Activated CD8-positive, alpha-beta memory T cell treated with anti-CD3 and anti-CD28 coated beads for 24 hours (primary cell): ENCODE measurements around the gene DCUN1D2.
"Not testable (repeated sequence)": the region's sequence is repeated elsewhere in the genome, so short reads cannot be mapped to it uniquely, and the experiment has no call there.

Experiments
- DNase-seq: peaks from one replicate; pipeline ENCODE4 v3.0.0-alpha.2; 2020

The DCUN1D2 gene

GRCh38 chr13:113489171-113489548, 1.4 kb downstream of the DCUN1D2 start:
- no peak for DNase-seq

GRCh38 chr13:113488283-113488682, 2.2 kb downstream of the DCUN1D2 start:
- no peak for DNase-seq

GRCh38 chr13:113486698-113487097, 3.8 kb downstream of the DCUN1D2 start:
- no peak for DNase-seq

- no peak for DNase-seq
Measured at GRCh38 chr13:113485545-113485944, 5.0 kb downstream of the DCUN1D2 start.

- DNase-seq = no peak
Measured at GRCh38 chr13:113483504-113484293, 6.8 kb downstream of the DCUN1D2 start.

- no peak for DNase-seq
Measured at GRCh38 chr13:113483081-113483480, 7.4 kb downstream of the DCUN1D2 start.

GRCh38 chr13:113479179-113479578, 11.3 kb downstream of the DCUN1D2 start:
- DNase-seq = no peak

- DNase-seq = no peak
Measured at GRCh38 chr13:113477724-113478123, 12.8 kb downstream of the DCUN1D2 start.

- no peak for DNase-seq
Measured at GRCh38 chr13:113476811-113477210, 13.7 kb downstream of the DCUN1D2 start.

- no peak for DNase-seq
Measured at GRCh38 chr13:113475911-113476310, 14.6 kb downstream of the DCUN1D2 start.

- DNase-seq = no peak
Measured at GRCh38 chr13:113475280-113475679, 15.2 kb downstream of the DCUN1D2 start.

- no peak for DNase-seq
Measured at GRCh38 chr13:113474179-113474578, 16.3 kb downstream of the DCUN1D2 start.

- DNase-seq = no peak
Measured at GRCh38 chr13:113472355-113473025, 18.0 kb downstream of the DCUN1D2 start.

GRCh38 chr13:113471844-113472243, 18.7 kb downstream of the DCUN1D2 start:
- no peak for DNase-seq

GRCh38 chr13:113470635-113471163, 19.8 kb downstream of the DCUN1D2 start:
- not testable (repeated sequence) for DNase-seq

GRCh38 chr13:113470073-113470472, 20.4 kb downstream of the DCUN1D2 start:
- no peak for DNase-seq

GRCh38 chr13:113469582-113469981, 20.9 kb downstream of the DCUN1D2 start:
- no peak for DNase-seq

- no peak for DNase-seq
Measured at GRCh38 chr13:113468472-113469201, 21.9 kb downstream of the DCUN1D2 start.

- DNase-seq = no peak
Measured at GRCh38 chr13:113468029-113468428, 22.5 kb downstream of the DCUN1D2 start.

GRCh38 chr13:113466383-113466782, 24.1 kb downstream of the DCUN1D2 start:
- no peak for DNase-seq

- DNase-seq = no peak
Measured at GRCh38 chr13:113465300-113465699, 25.2 kb downstream of the DCUN1D2 start.

GRCh38 chr13:113464476-113464875, 26.0 kb downstream of the DCUN1D2 start:
- DNase-seq = no peak

GRCh38 chr13:113461022-113461751, 29.3 kb downstream of the DCUN1D2 start:
- no peak for DNase-seq
